NCI-H146 treated with DMSO at 0.1 percent for 48 hours (cell line): ENCODE data around the gene LGALS9C.
"Not testable (repeated sequence)": the region's sequence is repeated elsewhere in the genome, so short reads cannot be mapped to it uniquely, and the experiment has no call there.

ENCODE experiments used
- DNase-seq: peaks from one replicate; lab custom pipeline; 2025; ENCODE audit not compliant: unreplicated experiment; lab: John Stamatoyannopoulos, UW

Gene LGALS9C

GRCh38 chr17:18478362-18478761, 1.8 kb downstream of the LGALS9C start:
- DNase-seq: not testable (repeated sequence)

GRCh38 chr17:18478977-18479595, 2.5 kb downstream of the LGALS9C start:
- DNase-seq: not testable (repeated sequence)

- not testable (repeated sequence) for DNase-seq
These were observed 5.2 kb downstream of the LGALS9C start for GRCh38 chr17:18481775-18482174.

GRCh38 chr17:18485936-18486464, 9.4 kb downstream of the LGALS9C start:
- not testable (repeated sequence) for DNase-seq

- not testable (repeated sequence) for DNase-seq
These were observed 11.0 kb downstream of the LGALS9C start for GRCh38 chr17:18487633-18488032.

- DNase-seq: not testable (repeated sequence)
These were observed 12.0 kb downstream of the LGALS9C start for GRCh38 chr17:18488622-18489021.

GRCh38 chr17:18490016-18490415, 13.4 kb downstream of the LGALS9C start:
- not testable (repeated sequence) for DNase-seq

GRCh38 chr17:18492712-18493480, 16.3 kb downstream of the LGALS9C start:
- DNase-seq: not testable (repeated sequence)

- not testable (repeated sequence) for DNase-seq
These were observed 17.7 kb downstream of the LGALS9C start for GRCh38 chr17:18494250-18494768.

- not testable (repeated sequence) for DNase-seq
These were observed 20.5 kb downstream of the LGALS9C start for GRCh38 chr17:18497044-18497443.

GRCh38 chr17:18499100-18499499, 22.5 kb downstream of the LGALS9C start:
- not testable (repeated sequence) for DNase-seq

- DNase-seq: not testable (repeated sequence)
These were observed 23.2 kb downstream of the LGALS9C start for GRCh38 chr17:18499756-18500155.

GRCh38 chr17:18500281-18500680, 23.7 kb downstream of the LGALS9C start:
- not testable (repeated sequence) for DNase-seq

GRCh38 chr17:18500816-18501215, 24.2 kb downstream of the LGALS9C start:
- not testable (repeated sequence) for DNase-seq

GRCh38 chr17:18503221-18503620, 26.6 kb downstream of the LGALS9C start:
- not testable (repeated sequence) for DNase-seq

- DNase-seq: not testable (repeated sequence)
These were observed 31.1 kb downstream of the LGALS9C start for GRCh38 chr17:18507729-18508128.

GRCh38 chr17:18508667-18509066, 32.1 kb downstream of the LGALS9C start:
- not testable (repeated sequence) for DNase-seq

- not testable (repeated sequence) for DNase-seq
These were observed 44.5 kb downstream of the LGALS9C start for GRCh38 chr17:18521100-18521499.

- not testable (repeated sequence) for DNase-seq
These were observed 48.4 kb downstream of the LGALS9C start for GRCh38 chr17:18525015-18525414.

GRCh38 chr17:18526168-18526800, 49.7 kb downstream of the LGALS9C start:
- DNase-seq: not testable (repeated sequence)

GRCh38 chr17:18527354-18527753, 50.8 kb downstream of the LGALS9C start:
- not testable (repeated sequence) for DNase-seq
